ENCODE results near the gene ZW10.

The ZW10 gene

DNA sequence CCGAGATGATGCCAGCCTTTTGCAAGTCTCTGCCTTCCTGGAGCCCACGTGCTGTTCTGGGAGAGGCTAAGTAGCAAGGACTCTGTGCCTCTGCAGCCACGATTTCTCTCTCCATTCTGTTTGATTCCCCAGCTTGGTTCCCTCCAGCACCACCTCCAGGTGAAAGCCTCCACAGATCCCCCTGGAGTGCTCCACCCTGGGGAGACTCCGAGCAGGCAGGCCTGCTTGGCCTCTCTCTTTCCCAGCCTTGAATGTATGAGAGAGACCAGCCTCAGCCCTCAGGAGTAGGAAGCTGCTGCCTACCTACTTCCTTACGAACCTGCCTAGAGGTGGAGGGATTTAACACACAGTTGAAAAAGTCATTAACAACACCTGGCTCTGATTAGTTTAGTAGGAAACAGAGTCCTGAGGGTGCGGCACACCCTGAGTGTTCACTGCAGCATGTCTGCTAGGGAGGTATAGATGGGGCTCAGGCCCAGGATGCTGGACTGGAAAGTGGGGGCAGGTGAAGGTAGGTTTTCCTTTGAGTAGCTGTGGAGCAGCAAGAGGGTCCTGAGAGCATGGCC is 89.9 kb downstream of the ZW10 start:
- Histone ChIP-seq H3K4me1 (ENCODE audit: control insufficient read depth, insufficient read depth, low read length, poor library complexity, severe bottlenecking) (no peaks in the 10 kb centered on the region), H3K4me3 (ENCODE audit: extremely low read depth, insufficient read depth, low read length, poor library complexity, severe bottlenecking) (no peak overlapping the region), H3K9me3 (ENCODE audit: control insufficient read depth, low read length) (no peaks in the 10 kb centered on the region), H3K36me3 (ENCODE audit: control insufficient read depth, insufficient read depth, low read length) (no peaks in the 10 kb centered on the region), H3K27ac (ENCODE audit: low read depth, low read length, severe bottlenecking) (no peak overlapping the region)
- 93 to 94% methylated on average over 3 to 5 of the region's 6 CpGs for WGBS, 2 experiments (ENCODE audit: insufficient coverage in 2 of 2)
